ENCODE results near the gene GRIA4. TPM values are rescaled to one million over a fixed set of nuclear protein-coding genes. Genes with fewer than 3 reads are reported as not detected.

GRIA4 gene
- total and polyA plus RNA-seq, 4 donors: not detected

GRCh38 chr11:105910095-105910715 lies 300.3 kb downstream of the GRIA4 start:
- WGBS: 76% methylated on average over 5 of the region's 5 CpGs
- no peaks in the 10 kb centered on the region for H3K4me1 ChIP-seq (ENCODE audit: control insufficient read depth in 4 of 4, insufficient read depth in 4 of 4, low read length in 3 of 4)
- DNase-seq (ENCODE audit: low spot score): no peak
- H3K9me3 ChIP-seq (ENCODE audit: control insufficient read depth in 4 of 4, low read length in 3 of 4): no peaks in the 10 kb centered on the region
- no peaks in the 10 kb centered on the region for H3K36me3 ChIP-seq (ENCODE audit: control insufficient read depth in 4 of 4, insufficient read depth in 3 of 4, low read depth in 1 of 4, low read length in 3 of 4)
- no peak overlapping the region for H3K9ac ChIP-seq (ENCODE audit: low read depth in 1 of 2, low read length in 2 of 2)
- H3K27ac ChIP-seq (ENCODE audit: low read depth in 1 of 2, low read length in 2 of 2): no peak overlapping the region
- TF ChIP-seq YY1 (IDR thresholded peaks at IDR 0.05) (no peak), EGR1 (IDR thresholded peaks at IDR 0.05; ENCODE audit: low read depth in 2 of 2) (no peak), ZBTB33 (IDR thresholded peaks at IDR 0.05) (no peak)
- peaks cover 0 to 2% (median 0%) of the 10 kb centered on the region in 4 donors for H3K27me3 ChIP-seq (ENCODE audit: control insufficient read depth in 4 of 4, insufficient read depth in 4 of 4, low read length in 3 of 4)
- no peak overlapping the region for H3K4me3 ChIP-seq (ENCODE audit: low read depth in 1 of 3, low read length in 3 of 3)

- no peak overlapping the region for H3K27ac ChIP-seq (ENCODE audit: low read depth in 1 of 2, low read length in 2 of 2)
- WGBS: 91% methylated on average over 1 of the region's 1 CpG
- no peaks in the 10 kb centered on the region for H3K9me3 ChIP-seq (ENCODE audit: control insufficient read depth in 4 of 4, low read length in 3 of 4)
Observed at GRCh38 chr11:105911454-105911853, 301.6 kb downstream of the GRIA4 start.

More at GRCh38 chr11:105911454-105911853, 301.6 kb downstream of the GRIA4 start:
- Histone ChIP-seq H3K27me3 (ENCODE audit: control insufficient read depth in 4 of 4, insufficient read depth in 4 of 4, low read length in 3 of 4) (peaks cover 0 to 2% (median 0%) of the 10 kb centered on the region in 4 donors), H3K36me3 (ENCODE audit: control insufficient read depth in 4 of 4, insufficient read depth in 3 of 4, low read depth in 1 of 4, low read length in 3 of 4) (no peaks in the 10 kb centered on the region), H3K4me1 (ENCODE audit: control insufficient read depth in 4 of 4, insufficient read depth in 4 of 4, low read length in 3 of 4) (no peaks in the 10 kb centered on the region), H3K9ac (ENCODE audit: low read depth in 1 of 2, low read length in 2 of 2) (no peak overlapping the region), H3K4me3 (ENCODE audit: low read depth in 1 of 3, low read length in 3 of 3) (no peak overlapping the region)
- TF ChIP-seq FOXA2 (IDR thresholded peaks at IDR 0.05): no peak
- no peak for TF ChIP-seq HNF4G (IDR thresholded peaks at IDR 0.05)
- no peak for TF ChIP-seq YY1 (IDR thresholded peaks at IDR 0.05)
- TF ChIP-seq HNF4A (conservative IDR thresholded peaks at IDR 0.05): no peak
- TF ChIP-seq ZBTB33 (IDR thresholded peaks at IDR 0.05): no peak
- TF ChIP-seq, protein P1, sequence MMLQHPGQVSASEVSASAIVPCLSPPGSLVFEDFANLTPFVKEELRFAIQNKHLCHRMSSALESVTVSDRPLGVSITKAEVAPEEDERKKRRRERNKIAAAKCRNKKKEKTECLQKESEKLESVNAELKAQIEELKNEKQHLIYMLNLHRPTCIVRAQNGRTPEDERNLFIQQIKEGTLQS (IDR thresholded peaks at IDR 0.05): no peak
- no peak for TF ChIP-seq NR2F2 (IDR thresholded peaks at IDR 0.05)
- TF ChIP-seq, protein P2, sequence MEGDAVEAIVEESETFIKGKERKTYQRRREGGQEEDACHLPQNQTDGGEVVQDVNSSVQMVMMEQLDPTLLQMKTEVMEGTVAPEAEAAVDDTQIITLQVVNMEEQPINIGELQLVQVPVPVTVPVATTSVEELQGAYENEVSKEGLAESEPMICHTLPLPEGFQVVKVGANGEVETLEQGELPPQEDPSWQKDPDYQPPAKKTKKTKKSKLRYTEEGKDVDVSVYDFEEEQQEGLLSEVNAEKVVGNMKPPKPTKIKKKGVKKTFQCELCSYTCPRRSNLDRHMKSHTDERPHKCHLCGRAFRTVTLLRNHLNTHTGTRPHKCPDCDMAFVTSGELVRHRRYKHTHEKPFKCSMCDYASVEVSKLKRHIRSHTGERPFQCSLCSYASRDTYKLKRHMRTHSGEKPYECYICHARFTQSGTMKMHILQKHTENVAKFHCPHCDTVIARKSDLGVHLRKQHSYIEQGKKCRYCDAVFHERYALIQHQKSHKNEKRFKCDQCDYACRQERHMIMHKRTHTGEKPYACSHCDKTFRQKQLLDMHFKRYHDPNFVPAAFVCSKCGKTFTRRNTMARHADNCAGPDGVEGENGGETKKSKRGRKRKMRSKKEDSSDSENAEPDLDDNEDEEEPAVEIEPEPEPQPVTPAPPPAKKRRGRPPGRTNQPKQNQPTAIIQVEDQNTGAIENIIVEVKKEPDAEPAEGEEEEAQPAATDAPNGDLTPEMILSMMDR (IDR thresholded peaks at IDR 0.05; ENCODE audit: low read depth, low read length, missing input control): no peak
- no peak for TF ChIP-seq GABPA (IDR thresholded peaks at IDR 0.05 in 1 of 2, conservative IDR thresholded peaks at IDR 0.05 in 1 of 2)
- no peak for TF ChIP-seq EGR1 (IDR thresholded peaks at IDR 0.05; ENCODE audit: low read depth in 2 of 2)
- TF ChIP-seq SP1 (IDR thresholded peaks at IDR 0.05): no peak
- TF ChIP-seq RAD21 (IDR thresholded peaks at IDR 0.05): no peak
- no peak for TF ChIP-seq JUND (IDR thresholded peaks at IDR 0.05)
- TF ChIP-seq TAF1 (conservative IDR thresholded peaks at IDR 0.05): no peak
- TF ChIP-seq FOXA1 (IDR thresholded peaks at IDR 0.05): no peak
- TF ChIP-seq MAX (IDR thresholded peaks at IDR 0.05): no peak
- no peak for TF ChIP-seq REST (IDR thresholded peaks at IDR 0.05)
- DNase-seq (ENCODE audit: low spot score): no peak

Data from liver (tissue), 9 donors.